HepG2 (cell line): ENCODE data around the gene CYP27A1. TPM values are rescaled to one million over a fixed set of nuclear protein-coding genes. Genes with fewer than 3 reads are reported as not detected.

ENCODE experiments used
- FOXA1 ChIP-seq, 2 experiments: fragments of 450-650 bp in 1 of 2; sonication (generic) in 1 of 2; formaldehyde crosslinking in 1 of 2; IDR thresholded peaks; 2 replicates each; pipeline versions ENCODE4 v1.4.0 to v1.6.1; 2016 to 2020; ENCODE audit warnings: missing genetic modification reagents in 1 of 2
- FOXP1 ChIP-seq, 2 experiments: fragments of 450-650 bp in 1 of 2; IDR thresholded peaks; 2 replicates each; pipeline ENCODE4 v1.6.1; 2017 to 2018; ENCODE audit warnings: antibody characterized with exemption in 1 of 2
- NFIB ChIP-seq: sonication (generic); formaldehyde crosslinking; IDR thresholded peaks from 2 replicates; pipeline ENCODE4 v1.9.0; 2021; ENCODE audit warnings: missing genetic modification reagents, mild to moderate bottlenecking, borderline replicate concordance
- POLR2A ChIP-seq, 2 experiments: IDR thresholded peaks; 2 replicates each; pipeline ENCODE4 v1.6.1; 2011; ENCODE audit warnings: low read depth in 2 of 2, low read length in 2 of 2, mild to moderate bottlenecking in 1 of 2, moderate library complexity in 1 of 2; ENCODE audit not compliant: insufficient read depth in 1 of 2
- RBAK ChIP-seq: sonication (generic); formaldehyde crosslinking; IDR thresholded peaks from 2 replicates; pipeline ENCODE4 v1.5.1; 2020; ENCODE audit warnings: mild to moderate bottlenecking, missing genetic modification reagents
- RBFOX2 ChIP-seq: fragments of 200-400 bp; formaldehyde crosslinking; IDR thresholded peaks from 2 replicates; pipeline ENCODE4 v1.6.1; 2017; ENCODE audit warnings: low read depth, mild to moderate bottlenecking, low read length
- SMC3 ChIP-seq: IDR thresholded peaks from 2 replicates; pipeline ENCODE4 v1.6.1; 2011; ENCODE audit warnings: low read length, improper control_type of control experiment
- ZC3H4 ChIP-seq: sonication (generic); formaldehyde crosslinking; IDR thresholded peaks from 2 replicates; pipeline ENCODE4 v1.4.0; 2020; ENCODE audit warnings: missing genetic modification reagents, borderline replicate concordance
- ZFP62 ChIP-seq: sonication (generic); formaldehyde crosslinking; IDR thresholded peaks from 2 replicates; pipeline ENCODE4 v1.4.0; 2020; ENCODE audit warnings: missing genetic modification reagents
- ZNF235 ChIP-seq: sonication (generic); formaldehyde crosslinking; IDR thresholded peaks from 2 replicates; pipeline ENCODE4 v1.8.1; 2023; ENCODE audit warnings: mild to moderate bottlenecking, missing genetic modification reagents, borderline replicate concordance
- ZNF569 ChIP-seq: sonication (generic); formaldehyde crosslinking; IDR thresholded peaks from 2 replicates; pipeline ENCODE4 v1.5.0; 2020; ENCODE audit warnings: mild to moderate bottlenecking, missing genetic modification reagents, moderate library complexity, borderline replicate concordance
- ZNF616 ChIP-seq: sonication (generic); formaldehyde crosslinking; IDR thresholded peaks from 2 replicates; pipeline ENCODE4 v1.5.0; 2020; ENCODE audit warnings: low read depth, mild to moderate bottlenecking, missing genetic modification reagents
- ZNF780A ChIP-seq: sonication (generic); formaldehyde crosslinking; IDR thresholded peaks from 2 replicates; pipeline ENCODE4 v1.8.0; 2022; ENCODE audit warnings: mild to moderate bottlenecking, missing genetic modification reagents, moderate library complexity
- ZSCAN9 ChIP-seq: IDR thresholded peaks from 2 replicates; pipeline ENCODE4 v1.6.1; 2016; ENCODE audit warnings: borderline replicate concordance
- polyA plus RNA-seq, 8 experiments: library from polyadenylated mRNA; depleted of rRNA in 3 of 8; stranded (reverse) in 7 of 8; unstranded in 1 of 8; fragments of >200 nt; fragmentation: Illumina TruSeq in 4 of 8; extraction: Trizol in 4 of 8; gene quantifications; 2 replicates each; pipeline versions ENCODE4 v1.2.1 to v1.2.3, GENCODE V29; 2011 to 2016; ENCODE audit warnings: low read depth in 4 of 8, missing spikeins in 1 of 8, mixed read lengths in 1 of 8; ENCODE audit not compliant: insufficient read depth in 1 of 8
- total RNA-seq, 5 experiments: library from RNA; depleted of rRNA; stranded (reverse); fragments of >200 nt; fragmentation: Illumina TruSeq; extraction: Trizol; gene quantifications; 2 replicates each; pipeline ENCODE4 v1.2.3, GENCODE V29; 2016; ENCODE audit warnings: low read depth in 1 of 5
- TF ChIP-seq, protein P1 (sequence below): sonication (generic); formaldehyde crosslinking; IDR thresholded peaks from 2 replicates; pipeline ENCODE4 v1.4.0; 2020; ENCODE audit warnings: missing genetic modification reagents, mild to moderate bottlenecking, borderline replicate concordance
- TF ChIP-seq, protein P2 (sequence below): IDR thresholded peaks from 2 replicates; pipeline ENCODE4 v1.6.1; 2016; ENCODE audit warnings: low read depth, missing genetic modification reagents, missing compliant biosample characterization
- TF ChIP-seq, protein P3 (sequence below): sonication (generic); formaldehyde crosslinking; IDR thresholded peaks from 2 replicates; pipeline ENCODE4 v1.4.0; 2020; ENCODE audit warnings: missing genetic modification reagents, borderline replicate concordance
- TF ChIP-seq, protein P4 (sequence below): sonication (generic); formaldehyde crosslinking; IDR thresholded peaks from 2 replicates; pipeline ENCODE4 v1.4.0; 2020; ENCODE audit warnings: missing genetic modification reagents; ENCODE audit errors: not compliant biosample characterization

CYP27A1 gene
- total and polyA plus RNA-seq, 2 of the 13 experiments (the other 11 are each of a cell fraction or from before 2014, with no cell fraction given), result 157 to 266 TPM

DNA sequence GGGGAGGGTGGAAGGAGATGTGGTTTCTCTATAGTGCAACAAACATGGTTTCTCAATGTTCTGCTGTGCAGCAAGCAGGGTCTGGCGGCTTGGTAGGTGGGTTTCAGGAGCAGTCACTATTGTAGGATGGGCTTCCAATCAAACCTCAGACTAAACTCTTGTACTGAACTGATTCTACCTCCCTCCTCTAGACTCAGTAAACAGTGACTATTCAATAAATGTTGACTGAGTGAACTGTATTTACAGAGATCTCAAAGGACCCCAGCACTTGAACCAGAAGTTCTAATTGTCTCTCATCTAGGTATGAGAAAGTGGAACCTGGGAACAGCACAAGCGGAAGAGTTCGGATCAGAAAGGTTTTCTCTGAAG is 26.8 kb upstream of the CYP27A1 start (continued):
- TF ChIP-seq ZNF235 (no peak), ZC3H4 (0 out of 2 replicates have a peak, but pooled peaks have one; percentile 25), SMC3 (0 out of 2 replicates have a peak, but pooled peaks have one; percentile 1), RBFOX2 (peak; percentile 50; the same call in 1 of the 2 replicates), ZSCAN9 (CRISPR knock-in tag) (no peak), ZFP62 (no peak), FOXP1 (IDR thresholded peaks at IDR 0.05) (0 out of 2 replicates have a peak, but pooled peaks have one; percentile 20), FOXP1 (CRISPR knock-in tag; IDR thresholded peaks at IDR 0.05) (peak; percentile 72), POLR2A (IDR thresholded peaks at IDR 0.05; ENCODE audit: insufficient read depth in 1 of 2, low read depth in 2 of 2, low read length in 2 of 2) (no peak; a peak in 2 of 4 replicates), FOXA1 (IDR thresholded peaks at IDR 0.05) (no peak; the same call in 1 of the 2 replicates), FOXA1 (CRISPR knock-in tag; IDR thresholded peaks at IDR 0.05) (peak; percentile 88), ZNF569 (0 out of 2 replicates have a peak, but pooled peaks have one; percentile 6), ZNF616 (CRISPR knock-in tag) (0 out of 2 replicates have a peak, but pooled peaks have one; percentile 39), RBAK (no peak), NFIB (no peak), ZNF780A (CRISPR knock-in tag) (no peak)
- TF ChIP-seq, protein P1, sequence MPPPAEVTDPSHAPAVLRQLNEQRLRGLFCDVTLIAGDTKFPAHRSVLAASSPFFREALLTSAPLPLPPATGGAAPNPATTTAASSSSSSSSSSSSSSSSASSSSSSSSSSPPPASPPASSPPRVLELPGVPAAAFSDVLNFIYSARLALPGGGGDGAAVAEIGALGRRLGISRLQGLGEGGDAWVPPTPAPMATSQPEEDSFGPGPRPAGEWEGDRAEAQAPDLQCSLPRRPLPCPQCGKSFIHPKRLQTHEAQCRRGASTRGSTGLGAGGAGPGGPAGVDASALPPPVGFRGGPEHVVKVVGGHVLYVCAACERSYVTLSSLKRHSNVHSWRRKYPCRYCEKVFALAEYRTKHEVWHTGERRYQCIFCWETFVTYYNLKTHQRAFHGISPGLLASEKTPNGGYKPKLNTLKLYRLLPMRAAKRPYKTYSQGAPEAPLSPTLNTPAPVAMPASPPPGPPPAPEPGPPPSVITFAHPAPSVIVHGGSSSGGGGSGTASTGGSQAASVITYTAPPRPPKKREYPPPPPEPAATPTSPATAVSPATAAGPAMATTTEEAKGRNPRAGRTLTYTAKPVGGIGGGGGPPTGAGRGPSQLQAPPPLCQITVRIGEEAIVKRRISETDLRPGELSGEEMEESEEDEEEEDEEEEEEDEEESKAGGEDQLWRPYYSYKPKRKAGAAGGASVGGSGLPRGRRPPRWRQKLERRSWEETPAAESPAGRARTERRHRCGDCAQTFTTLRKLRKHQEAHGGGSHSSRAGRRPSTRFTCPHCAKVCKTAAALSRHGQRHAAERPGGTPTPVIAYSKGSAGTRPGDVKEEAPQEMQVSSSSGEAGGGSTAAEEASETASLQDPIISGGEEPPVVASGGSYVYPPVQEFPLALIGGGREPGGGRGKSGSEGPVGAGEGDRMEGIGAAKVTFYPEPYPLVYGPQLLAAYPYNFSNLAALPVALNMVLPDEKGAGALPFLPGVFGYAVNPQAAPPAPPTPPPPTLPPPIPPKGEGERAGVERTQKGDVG (CRISPR knock-in tag), result no peak
- TF ChIP-seq, protein P2, sequence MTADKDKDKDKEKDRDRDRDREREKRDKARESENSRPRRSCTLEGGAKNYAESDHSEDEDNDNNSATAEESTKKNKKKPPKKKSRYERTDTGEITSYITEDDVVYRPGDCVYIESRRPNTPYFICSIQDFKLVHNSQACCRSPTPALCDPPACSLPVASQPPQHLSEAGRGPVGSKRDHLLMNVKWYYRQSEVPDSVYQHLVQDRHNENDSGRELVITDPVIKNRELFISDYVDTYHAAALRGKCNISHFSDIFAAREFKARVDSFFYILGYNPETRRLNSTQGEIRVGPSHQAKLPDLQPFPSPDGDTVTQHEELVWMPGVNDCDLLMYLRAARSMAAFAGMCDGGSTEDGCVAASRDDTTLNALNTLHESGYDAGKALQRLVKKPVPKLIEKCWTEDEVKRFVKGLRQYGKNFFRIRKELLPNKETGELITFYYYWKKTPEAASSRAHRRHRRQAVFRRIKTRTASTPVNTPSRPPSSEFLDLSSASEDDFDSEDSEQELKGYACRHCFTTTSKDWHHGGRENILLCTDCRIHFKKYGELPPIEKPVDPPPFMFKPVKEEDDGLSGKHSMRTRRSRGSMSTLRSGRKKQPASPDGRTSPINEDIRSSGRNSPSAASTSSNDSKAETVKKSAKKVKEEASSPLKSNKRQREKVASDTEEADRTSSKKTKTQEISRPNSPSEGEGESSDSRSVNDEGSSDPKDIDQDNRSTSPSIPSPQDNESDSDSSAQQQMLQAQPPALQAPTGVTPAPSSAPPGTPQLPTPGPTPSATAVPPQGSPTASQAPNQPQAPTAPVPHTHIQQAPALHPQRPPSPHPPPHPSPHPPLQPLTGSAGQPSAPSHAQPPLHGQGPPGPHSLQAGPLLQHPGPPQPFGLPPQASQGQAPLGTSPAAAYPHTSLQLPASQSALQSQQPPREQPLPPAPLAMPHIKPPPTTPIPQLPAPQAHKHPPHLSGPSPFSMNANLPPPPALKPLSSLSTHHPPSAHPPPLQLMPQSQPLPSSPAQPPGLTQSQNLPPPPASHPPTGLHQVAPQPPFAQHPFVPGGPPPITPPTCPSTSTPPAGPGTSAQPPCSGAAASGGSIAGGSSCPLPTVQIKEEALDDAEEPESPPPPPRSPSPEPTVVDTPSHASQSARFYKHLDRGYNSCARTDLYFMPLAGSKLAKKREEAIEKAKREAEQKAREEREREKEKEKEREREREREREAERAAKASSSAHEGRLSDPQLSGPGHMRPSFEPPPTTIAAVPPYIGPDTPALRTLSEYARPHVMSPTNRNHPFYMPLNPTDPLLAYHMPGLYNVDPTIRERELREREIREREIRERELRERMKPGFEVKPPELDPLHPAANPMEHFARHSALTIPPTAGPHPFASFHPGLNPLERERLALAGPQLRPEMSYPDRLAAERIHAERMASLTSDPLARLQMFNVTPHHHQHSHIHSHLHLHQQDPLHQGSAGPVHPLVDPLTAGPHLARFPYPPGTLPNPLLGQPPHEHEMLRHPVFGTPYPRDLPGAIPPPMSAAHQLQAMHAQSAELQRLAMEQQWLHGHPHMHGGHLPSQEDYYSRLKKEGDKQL (CRISPR knock-in tag), result 0 out of 2 replicates have a peak, but pooled peaks have one; percentile 52
- TF ChIP-seq, protein P3, sequence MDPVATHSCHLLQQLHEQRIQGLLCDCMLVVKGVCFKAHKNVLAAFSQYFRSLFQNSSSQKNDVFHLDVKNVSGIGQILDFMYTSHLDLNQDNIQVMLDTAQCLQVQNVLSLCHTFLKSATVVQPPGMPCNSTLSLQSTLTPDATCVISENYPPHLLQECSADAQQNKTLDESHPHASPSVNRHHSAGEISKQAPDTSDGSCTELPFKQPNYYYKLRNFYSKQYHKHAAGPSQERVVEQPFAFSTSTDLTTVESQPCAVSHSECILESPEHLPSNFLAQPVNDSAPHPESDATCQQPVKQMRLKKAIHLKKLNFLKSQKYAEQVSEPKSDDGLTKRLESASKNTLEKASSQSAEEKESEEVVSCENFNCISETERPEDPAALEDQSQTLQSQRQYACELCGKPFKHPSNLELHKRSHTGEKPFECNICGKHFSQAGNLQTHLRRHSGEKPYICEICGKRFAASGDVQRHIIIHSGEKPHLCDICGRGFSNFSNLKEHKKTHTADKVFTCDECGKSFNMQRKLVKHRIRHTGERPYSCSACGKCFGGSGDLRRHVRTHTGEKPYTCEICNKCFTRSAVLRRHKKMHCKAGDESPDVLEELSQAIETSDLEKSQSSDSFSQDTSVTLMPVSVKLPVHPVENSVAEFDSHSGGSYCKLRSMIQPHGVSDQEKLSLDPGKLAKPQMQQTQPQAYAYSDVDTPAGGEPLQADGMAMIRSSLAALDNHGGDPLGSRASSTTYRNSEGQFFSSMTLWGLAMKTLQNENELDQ, result no peak
- TF ChIP-seq, protein P4, sequence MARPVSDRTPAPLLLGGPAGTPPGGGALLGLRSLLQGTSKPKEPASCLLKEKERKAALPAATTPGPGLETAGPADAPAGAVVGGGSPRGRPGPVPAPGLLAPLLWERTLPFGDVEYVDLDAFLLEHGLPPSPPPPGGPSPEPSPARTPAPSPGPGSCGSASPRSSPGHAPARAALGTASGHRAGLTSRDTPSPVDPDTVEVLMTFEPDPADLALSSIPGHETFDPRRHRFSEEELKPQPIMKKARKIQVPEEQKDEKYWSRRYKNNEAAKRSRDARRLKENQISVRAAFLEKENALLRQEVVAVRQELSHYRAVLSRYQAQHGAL (CRISPR knock-in tag), result no peak
